HG03139 (cell line): Measurements from ENCODE around the gene SPRTN.

Source experiments
- ATAC-seq: cut with Tn5 transposase; IDR thresholded peaks from one replicate; pipeline ENCODE4 v1.9.1; 2021; ENCODE audit not compliant: unreplicated experiment

SPRTN gene

GRCh38 chr1:231376101-231376500 is 38.0 kb downstream of the SPRTN start:
- ATAC-seq, result no peak

GRCh38 chr1:231376875-231377549 is 38.9 kb downstream of the SPRTN start:
- ATAC-seq, result peak; percentile 65

- no peak for ATAC-seq
Observed at GRCh38 chr1:231381729-231382128, 43.6 kb downstream of the SPRTN start.

- ATAC-seq, result no peak
Observed at GRCh38 chr1:231382426-231382825, 44.3 kb downstream of the SPRTN start.

GRCh38 chr1:231383159-231383860 is 45.2 kb downstream of the SPRTN start:
- ATAC-seq, result no peak

- ATAC-seq, result no peak
Observed at GRCh38 chr1:231384696-231385415, 46.8 kb downstream of the SPRTN start.

- no peak for ATAC-seq
Observed at GRCh38 chr1:231385416-231385748, 47.3 kb downstream of the SPRTN start.

- ATAC-seq, result no peak
Observed at GRCh38 chr1:231386466-231386865, 48.4 kb downstream of the SPRTN start.

- ATAC-seq, result no peak
Observed at GRCh38 chr1:231387770-231388669, 49.9 kb downstream of the SPRTN start.

GRCh38 chr1:231390071-231390470 is 52.0 kb downstream of the SPRTN start:
- ATAC-seq, result no peak

- ATAC-seq, result no peak
Observed at GRCh38 chr1:231392389-231393131, 54.5 kb downstream of the SPRTN start.

- ATAC-seq, result no peak
Observed at GRCh38 chr1:231393668-231394067, 55.6 kb downstream of the SPRTN start.

- ATAC-seq, result no peak
Observed at GRCh38 chr1:231395076-231395997, 57.2 kb downstream of the SPRTN start.

- ATAC-seq, result no peak
Observed at GRCh38 chr1:231395998-231396390, 57.9 kb downstream of the SPRTN start.

GRCh38 chr1:231396643-231397042 is 58.5 kb downstream of the SPRTN start:
- no peak for ATAC-seq

- no peak for ATAC-seq
Observed at GRCh38 chr1:231397886-231398671, 60.0 kb downstream of the SPRTN start.

GRCh38 chr1:231401478-231401877 is 63.4 kb downstream of the SPRTN start:
- ATAC-seq, result no peak

GRCh38 chr1:231404318-231404717 is 66.2 kb downstream of the SPRTN start:
- no peak for ATAC-seq
